ENCODE data around the gene SEC14L5.

SEC14L5 gene

DNA sequence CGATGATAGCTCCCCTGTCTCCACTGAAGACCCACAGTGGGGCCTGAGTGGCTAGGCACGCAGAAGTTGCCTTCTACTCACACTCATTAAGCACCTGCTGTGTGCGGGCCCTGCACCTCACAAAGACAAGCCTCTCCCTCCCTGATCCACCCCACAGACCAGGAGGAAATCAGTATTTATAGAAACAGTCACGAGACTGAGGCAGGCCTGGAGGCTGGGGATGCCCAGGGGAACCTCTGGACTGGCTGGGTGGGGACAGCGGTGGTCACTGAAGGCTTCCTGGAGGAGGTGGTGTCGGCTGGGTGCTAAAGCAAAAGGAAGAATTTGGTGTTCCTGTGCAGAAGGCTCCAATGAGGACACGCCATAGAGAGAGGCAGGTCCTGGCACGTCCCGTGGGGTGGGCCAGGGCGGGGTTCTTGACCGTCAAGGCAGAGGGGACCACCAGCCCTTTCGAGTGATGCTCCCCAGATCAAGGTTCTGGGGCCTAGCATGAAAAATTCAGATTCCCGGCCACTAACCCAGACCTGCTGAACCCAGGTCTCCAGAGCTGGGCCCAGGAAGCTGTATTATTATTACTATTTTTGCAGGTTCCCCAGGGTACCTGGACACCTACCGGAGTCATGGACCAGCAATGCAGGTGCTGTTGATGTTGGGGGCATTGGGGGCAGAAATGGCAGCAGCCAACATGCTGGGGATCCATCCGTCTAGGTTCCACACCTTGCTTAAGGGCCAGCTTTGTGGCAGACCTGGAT, 44.2 kb upstream of the SEC14L5 start:
- no peak for DNase-seq (ENCODE audit: low read depth)
- in situ Hi-C loops (cut with HindIII; ENCODE audit: low sequenced_read_pairs), result loop anchor here (5.0 kb wide), 1 partner anchor 47 kb away; no protein-coding TSS in a partner anchor
- TF ChIP-seq, protein P1, sequence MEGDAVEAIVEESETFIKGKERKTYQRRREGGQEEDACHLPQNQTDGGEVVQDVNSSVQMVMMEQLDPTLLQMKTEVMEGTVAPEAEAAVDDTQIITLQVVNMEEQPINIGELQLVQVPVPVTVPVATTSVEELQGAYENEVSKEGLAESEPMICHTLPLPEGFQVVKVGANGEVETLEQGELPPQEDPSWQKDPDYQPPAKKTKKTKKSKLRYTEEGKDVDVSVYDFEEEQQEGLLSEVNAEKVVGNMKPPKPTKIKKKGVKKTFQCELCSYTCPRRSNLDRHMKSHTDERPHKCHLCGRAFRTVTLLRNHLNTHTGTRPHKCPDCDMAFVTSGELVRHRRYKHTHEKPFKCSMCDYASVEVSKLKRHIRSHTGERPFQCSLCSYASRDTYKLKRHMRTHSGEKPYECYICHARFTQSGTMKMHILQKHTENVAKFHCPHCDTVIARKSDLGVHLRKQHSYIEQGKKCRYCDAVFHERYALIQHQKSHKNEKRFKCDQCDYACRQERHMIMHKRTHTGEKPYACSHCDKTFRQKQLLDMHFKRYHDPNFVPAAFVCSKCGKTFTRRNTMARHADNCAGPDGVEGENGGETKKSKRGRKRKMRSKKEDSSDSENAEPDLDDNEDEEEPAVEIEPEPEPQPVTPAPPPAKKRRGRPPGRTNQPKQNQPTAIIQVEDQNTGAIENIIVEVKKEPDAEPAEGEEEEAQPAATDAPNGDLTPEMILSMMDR (IDR thresholded peaks at IDR 0.05; ENCODE audit: low read depth, low read length, missing control alignments), result no peak
- no peak overlapping the region for H3K4me3 ChIP-seq (ENCODE audit: low read depth, low read length)

DNA sequence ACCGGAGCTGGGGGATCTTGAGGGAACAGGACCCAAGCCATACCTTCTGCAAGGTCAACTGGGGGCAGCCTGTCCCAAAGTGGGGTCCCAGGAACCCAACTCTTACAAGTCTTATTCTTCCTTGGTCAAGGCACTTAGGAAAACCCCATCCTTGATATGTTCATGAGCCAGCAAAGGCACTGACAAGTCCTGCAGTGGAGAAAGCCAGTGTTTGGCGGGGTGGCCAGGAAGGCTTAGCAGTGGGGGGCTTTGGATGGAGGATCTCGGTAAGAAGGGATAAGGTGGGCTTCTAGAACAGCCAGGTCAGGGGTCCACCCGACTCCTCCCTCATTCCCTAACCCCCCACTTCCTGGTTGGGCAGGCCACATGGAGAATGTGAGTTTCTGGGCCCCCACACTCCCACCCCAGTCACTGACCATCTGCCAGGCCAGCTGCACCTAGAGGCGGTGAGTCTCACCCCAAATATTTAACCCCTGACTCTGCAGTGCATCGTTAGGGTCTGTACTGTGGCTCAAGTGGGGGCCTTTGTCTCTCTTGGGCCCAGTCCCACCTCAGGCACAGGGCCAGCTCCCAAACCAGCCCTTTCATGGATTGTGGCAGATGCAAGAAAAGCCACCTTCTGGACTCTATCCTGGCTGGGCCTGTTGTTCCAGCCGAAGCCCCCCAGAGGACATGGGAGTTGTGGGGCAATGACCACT, 43.5 kb upstream of the SEC14L5 start:
- H3K4me3 ChIP-seq (ENCODE audit: low read depth, low read length), result no peak overlapping the region
- in situ Hi-C loops (cut with HindIII; ENCODE audit: low sequenced_read_pairs), result loop anchor here (5.0 kb wide), 1 partner anchor 47 kb away; no protein-coding TSS in a partner anchor
- TF ChIP-seq, protein P1 (IDR thresholded peaks at IDR 0.05; ENCODE audit: low read depth, low read length, missing control alignments), result no peak
- DNase-seq (ENCODE audit: low read depth), result no peak

DNA sequence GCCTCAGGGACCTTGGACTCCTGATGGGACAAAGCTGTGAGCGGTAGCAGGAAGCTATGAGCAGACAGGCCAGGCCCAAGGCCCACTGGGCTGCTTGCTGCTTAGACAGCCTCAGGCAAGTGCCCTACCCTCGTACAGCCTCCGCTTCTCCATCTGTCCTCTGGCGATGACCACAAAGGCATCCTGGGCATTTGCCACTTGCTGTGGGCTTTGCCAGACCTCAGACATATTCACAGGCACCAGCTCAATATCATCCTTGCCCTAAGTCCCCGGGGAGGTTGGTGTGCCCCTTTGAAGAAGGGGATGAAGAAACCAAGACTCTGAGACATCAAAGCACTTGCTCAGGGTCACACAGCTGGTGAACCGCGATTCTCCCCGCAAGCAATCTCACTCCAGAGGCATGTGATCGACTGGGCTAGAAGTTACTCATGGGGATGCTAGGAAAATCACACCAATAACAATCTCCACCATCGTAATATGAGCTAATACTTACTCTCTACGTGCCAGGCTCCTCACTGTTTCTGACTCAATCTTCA, 42.8 kb upstream of the SEC14L5 start:
- DNase-seq (ENCODE audit: low read depth), result peak; percentile 78

DNA sequence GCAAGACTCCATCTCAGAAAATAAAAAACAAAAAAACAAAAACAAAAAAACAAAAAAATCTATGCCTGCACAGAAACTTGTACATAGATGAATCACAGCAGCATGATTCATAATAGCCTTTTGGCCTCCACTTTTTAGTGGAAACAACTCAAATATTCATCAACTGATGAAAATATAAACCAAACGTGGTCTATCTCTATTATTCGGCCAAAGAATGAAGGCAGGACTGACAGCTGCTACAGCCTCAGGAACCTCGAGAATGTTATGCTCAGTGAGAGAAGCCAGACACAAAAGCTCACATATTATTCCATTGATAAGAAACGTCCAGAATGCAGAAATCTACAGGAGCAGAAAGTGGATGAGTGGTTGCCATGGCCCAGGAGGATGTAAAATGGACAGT, 41.0 kb upstream of the SEC14L5 start:
- in situ Hi-C loops (cut with HindIII; ENCODE audit: low sequenced_read_pairs), result no loop called here
- TF ChIP-seq, protein P1 (IDR thresholded peaks at IDR 0.05; ENCODE audit: low read depth, low read length, missing control alignments), result no peak
- no peak overlapping the region for H3K4me3 ChIP-seq (ENCODE audit: low read depth, low read length)
- DNase-seq (ENCODE audit: low read depth), result peak; percentile 26

More for the DNA sequence above, 42.8 kb upstream of the SEC14L5 start:
- TF ChIP-seq, protein P1 (IDR thresholded peaks at IDR 0.05; ENCODE audit: low read depth, low read length, missing control alignments), result no peak
- in situ Hi-C loops (cut with HindIII; ENCODE audit: low sequenced_read_pairs), result no loop called here
- H3K4me3 ChIP-seq (ENCODE audit: low read depth, low read length), result no peak overlapping the region

DNA sequence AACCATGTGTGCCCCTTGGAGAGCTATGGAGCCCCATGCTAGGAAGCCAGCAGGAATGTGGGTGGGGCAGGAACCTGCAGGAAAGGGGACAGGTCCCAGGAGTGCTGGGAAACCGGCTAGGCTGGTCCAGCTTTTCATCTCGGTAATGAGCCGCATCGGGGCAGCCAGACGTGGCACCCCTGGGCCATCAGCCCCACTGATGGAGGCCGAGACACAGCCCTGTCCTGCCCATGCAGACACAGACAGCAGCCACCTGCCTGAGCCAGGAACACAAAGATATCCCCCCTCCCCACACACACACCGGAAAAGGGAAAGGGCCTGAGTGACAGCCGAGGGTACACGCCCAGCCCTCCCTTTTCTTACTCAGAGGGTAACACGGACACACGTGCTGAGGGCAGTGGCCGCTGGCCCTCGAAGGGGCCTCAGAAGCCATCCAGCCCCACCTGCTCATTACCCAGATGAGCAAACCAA, 39.3 kb upstream of the SEC14L5 start:
- DNase-seq (ENCODE audit: low read depth), result no peak
- TF ChIP-seq, protein P1 (IDR thresholded peaks at IDR 0.05; ENCODE audit: low read depth, low read length, missing control alignments), result no peak
- no peak overlapping the region for H3K4me3 ChIP-seq (ENCODE audit: low read depth, low read length)
- in situ Hi-C loops (cut with HindIII; ENCODE audit: low sequenced_read_pairs), result no loop called here

DNA sequence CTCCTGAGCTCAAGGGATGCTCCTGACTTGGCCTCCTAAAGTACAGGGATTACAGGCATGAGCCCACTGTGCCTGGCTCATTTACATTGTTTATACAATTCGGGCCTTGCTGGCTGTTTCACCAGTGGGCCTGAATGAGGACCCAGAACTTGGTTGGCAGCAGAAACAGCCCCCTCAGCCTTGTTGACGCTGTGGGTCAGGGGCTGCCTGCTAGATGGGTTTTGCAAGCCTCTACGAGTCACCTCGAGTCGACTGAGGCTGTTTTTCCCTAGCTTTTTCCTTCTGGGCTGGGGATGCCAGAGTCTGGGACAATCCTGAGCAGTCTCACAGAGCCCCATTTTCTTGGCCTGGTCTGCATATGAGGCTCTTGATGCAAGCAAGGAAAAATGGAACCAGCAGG, 37.3 kb upstream of the SEC14L5 start:
- H3K4me3 ChIP-seq (ENCODE audit: low read depth, low read length), result no peak overlapping the region
- in situ Hi-C loops (cut with HindIII; ENCODE audit: low sequenced_read_pairs), result no loop called here
- no peak for DNase-seq (ENCODE audit: low read depth)
- TF ChIP-seq, protein P1 (IDR thresholded peaks at IDR 0.05; ENCODE audit: low read depth, low read length, missing control alignments), result no peak

All from astrocyte of the cerebellum (primary cell).